NCI-H69 (cell line): ENCODE measurements around the gene UBA6.

Source experiments
- DNase-seq: peaks from one replicate; lab custom pipeline; 2025; lab: John Stamatoyannopoulos, UW

Gene UBA6

DNA sequence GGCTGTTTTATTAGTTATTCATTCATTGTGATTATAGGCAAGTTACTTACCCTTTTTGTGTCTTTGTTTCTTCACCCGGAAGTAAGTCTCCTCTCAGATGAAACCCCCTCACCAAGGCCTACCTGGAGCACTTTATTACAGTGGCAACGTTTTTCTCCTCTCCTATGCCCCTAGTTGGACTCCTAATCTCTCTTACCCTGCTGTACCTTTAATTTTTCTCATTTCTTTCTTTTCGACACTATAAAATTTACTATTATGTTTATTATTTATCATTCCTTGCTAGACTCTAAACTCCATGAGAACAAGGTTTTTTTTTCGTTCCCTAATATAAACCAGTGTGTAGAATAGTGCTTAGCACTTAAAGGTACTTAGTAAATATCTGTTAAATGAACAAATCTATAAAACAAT is 124.9 kb downstream of the UBA6 start:
- no peak for DNase-seq

DNA sequence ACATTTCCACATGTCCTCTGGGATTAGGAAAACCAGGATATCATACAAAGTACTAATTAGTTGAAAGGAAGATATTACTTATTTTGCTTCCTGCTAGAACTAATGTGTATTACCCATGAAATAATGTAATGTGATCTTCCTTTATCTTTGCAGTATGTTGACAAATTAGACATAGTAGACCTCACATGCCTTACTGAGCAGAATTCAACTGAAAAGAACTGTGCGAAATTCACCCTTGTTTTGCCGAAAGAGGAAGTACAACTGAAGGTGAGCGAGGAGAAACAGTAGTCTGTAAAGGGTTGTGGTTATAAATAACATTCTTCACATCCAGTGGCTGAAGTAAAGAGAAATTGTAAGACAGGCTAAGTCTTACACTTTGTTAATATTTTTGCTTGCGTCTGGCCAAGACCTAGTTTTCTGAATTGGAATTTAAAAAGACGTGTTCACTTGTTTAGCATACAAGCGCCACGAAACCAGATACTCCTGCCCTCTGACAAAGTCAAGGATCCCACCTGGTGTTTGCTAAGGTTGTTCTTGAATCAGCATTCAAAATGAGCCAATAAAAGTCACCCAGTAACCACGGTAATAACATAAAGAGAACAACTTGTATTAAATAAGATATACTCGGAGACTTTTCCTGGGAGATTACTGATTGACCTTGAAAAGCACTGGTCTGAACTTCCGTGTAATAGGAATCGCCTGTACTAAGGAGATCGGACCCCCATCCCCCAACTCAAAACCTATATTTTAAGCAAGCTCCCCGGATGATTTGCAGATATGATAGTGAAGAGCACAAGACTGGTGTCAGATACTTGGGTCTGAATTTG is 125.5 kb downstream of the UBA6 start:
- DNase-seq: peak; percentile 20

DNA sequence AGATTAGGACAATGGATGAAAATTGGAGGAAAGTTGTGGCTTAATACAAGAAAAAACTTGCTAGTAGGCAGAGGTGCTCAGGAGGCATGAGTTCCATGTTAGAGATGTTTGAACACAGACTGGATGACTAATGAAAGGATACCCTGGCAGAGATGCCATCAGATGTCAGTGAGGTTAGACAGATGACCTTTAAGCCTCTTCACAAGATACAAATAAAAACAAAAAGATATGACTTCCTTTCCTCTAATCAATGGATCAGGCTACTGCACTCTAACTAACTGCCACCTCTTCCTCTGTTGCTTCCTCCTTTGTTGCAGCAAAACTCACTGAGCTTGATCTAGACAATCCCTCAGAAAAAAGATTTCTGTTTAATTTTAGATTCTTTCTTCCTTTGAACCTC is 127.8 kb downstream of the UBA6 start:
- DNase-seq: no peak

DNA sequence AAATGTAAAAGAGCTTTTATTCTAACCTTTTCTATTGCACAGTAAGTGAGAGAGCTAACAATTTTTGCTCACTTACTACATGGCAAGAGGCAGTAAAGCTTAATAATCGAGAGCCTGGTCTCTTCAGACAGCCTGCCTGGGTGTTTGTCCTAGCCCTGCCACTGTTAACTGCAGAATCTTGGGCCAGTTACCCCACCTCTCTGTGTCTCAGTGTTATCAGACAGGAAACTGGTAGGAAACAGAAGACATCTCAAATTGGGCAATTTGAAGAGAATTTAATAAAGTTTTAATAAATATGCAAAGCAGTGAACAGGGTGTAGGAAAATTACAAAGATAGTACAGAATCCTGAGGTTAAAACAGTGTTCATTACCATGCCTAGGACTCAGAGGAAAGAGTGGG is 129.0 kb downstream of the UBA6 start:
- DNase-seq: no peak

DNA sequence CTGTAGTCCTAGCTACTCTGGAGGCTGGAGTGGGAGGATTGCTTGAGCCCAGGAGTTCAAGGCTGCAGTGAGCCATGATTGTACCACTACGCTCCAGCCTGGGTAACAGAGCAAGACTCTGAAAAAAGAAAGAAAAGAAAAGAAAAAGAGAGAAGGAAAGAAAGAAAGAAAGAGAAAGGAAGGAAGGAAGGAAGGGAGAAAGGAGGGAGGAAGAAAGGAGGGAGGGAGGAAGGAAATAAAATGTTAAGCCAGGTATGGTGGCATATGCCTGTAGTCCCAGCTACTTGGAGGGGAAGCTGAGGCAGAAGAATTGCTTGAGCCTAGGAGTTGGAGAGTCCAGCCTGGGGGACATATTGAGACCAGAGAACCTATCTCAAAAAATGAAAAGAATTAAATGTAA is 130.4 kb downstream of the UBA6 start:
- DNase-seq: no peak

DNA sequence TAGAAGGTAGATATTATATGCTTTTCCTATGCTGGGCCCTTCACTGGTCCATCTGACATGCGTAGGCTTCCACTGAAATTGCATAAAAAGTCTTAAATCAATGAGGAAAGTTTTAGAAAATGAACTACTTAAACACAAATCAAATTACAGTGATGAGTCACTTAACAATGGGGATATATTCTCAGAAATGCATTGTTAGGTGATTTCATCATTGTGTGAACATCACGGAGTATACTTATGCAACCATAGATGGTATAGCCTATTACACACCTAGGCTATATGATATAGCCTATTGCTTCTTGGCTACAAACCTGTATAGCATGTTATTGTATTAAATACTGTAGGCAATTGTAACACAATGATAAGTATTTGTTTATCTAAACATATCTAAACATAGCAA is 132.1 kb downstream of the UBA6 start:
- DNase-seq: no peak

DNA sequence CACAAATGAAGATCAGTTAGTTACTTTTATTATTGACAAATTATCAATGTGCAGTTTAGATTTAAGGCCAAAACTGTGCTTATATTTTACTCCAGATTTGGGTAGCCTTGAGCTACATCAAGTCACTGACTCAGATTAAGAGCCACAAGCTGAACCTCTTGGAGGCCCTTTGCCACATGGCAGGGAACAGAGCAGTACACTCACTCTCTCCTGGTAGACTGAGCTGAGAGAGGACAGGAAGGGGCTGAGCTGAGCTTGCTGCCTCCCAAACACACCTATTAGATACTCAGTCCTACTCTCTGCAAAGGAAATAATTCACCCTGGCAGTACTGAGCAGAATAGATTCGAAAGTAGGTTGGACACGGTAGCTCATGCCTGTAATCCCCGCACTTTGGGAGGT is 134.6 kb downstream of the UBA6 start:
- DNase-seq: no peak

DNA sequence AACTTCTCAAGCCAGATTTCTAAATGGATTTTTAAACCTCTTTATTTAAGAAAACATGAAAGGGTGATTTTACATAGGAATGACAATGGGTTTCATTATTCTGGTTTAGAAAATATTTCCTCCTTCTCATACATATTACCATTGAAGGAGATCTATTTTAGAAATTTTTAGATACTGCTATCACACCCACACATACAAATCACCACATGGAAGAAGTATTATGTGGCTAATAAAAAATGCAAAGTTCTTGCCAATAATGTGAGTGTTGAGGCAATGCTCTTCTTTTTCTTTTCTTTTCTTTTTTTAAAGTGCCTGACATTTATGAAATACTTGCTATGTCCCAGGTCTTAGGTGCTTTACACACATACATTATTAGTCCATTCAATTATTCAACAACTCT is 135.7 kb downstream of the UBA6 start:
- no peak for DNase-seq
